ENCODE data around the gene CHN1.

The CHN1 gene

GRCh38 chr2:174856447-174856846, 148.7 kb downstream of the CHN1 start:
- Histone ChIP-seq H3K27me3 (ENCODE audit: control insufficient read depth in 1 of 2, insufficient read depth in 2 of 2, low read length in 2 of 2) (no peaks in the 10 kb centered on the region), H3K9ac (ENCODE audit: low read length) (no peak overlapping the region), H3K36me3 (ENCODE audit: insufficient read depth, low read length) (no peaks in the 10 kb centered on the region), H3K27ac (ENCODE audit: low read depth, low read length) (no peak overlapping the region), H3K4me3 (ENCODE audit: low read depth in 1 of 2, low read length in 2 of 2) (no peak overlapping the region), H3K4me1 (ENCODE audit: insufficient read depth, low read length) (no peaks in the 10 kb centered on the region), H3K9me3 (ENCODE audit: low read length) (no peaks in the 10 kb centered on the region)

- H3K27me3 ChIP-seq (ENCODE audit: control insufficient read depth in 1 of 2, insufficient read depth in 2 of 2, low read length in 2 of 2), result no peaks in the 10 kb centered on the region
- H3K4me3 ChIP-seq (ENCODE audit: low read depth in 1 of 2, low read length in 2 of 2), result peak overlapping the region; percentile 28 to 49
- H3K27ac ChIP-seq (ENCODE audit: low read depth, low read length), result no peak overlapping the region
- no peaks in the 10 kb centered on the region for H3K9me3 ChIP-seq (ENCODE audit: low read length)
- no peak overlapping the region for H3K9ac ChIP-seq (ENCODE audit: low read length)
- no peaks in the 10 kb centered on the region for H3K36me3 ChIP-seq (ENCODE audit: insufficient read depth, low read length)
- H3K4me1 ChIP-seq (ENCODE audit: insufficient read depth, low read length), result peaks cover 3% of the 10 kb centered on the region
Observed at GRCh38 chr2:174846941-174847938, 157.9 kb downstream of the CHN1 start.

GRCh38 chr2:174846218-174846617, 159.0 kb downstream of the CHN1 start:
- no peak overlapping the region for H3K9ac ChIP-seq (ENCODE audit: low read length)
- no peak overlapping the region for H3K4me3 ChIP-seq (ENCODE audit: low read depth in 1 of 2, low read length in 2 of 2)
- H3K27me3 ChIP-seq (ENCODE audit: control insufficient read depth in 1 of 2, insufficient read depth in 2 of 2, low read length in 2 of 2), result no peaks in the 10 kb centered on the region

GRCh38 chr2:174844295-174844708, 160.9 kb downstream of the CHN1 start:
- H3K4me1 ChIP-seq (ENCODE audit: insufficient read depth, low read length), result peaks cover 3% of the 10 kb centered on the region
- no peaks in the 10 kb centered on the region for H3K36me3 ChIP-seq (ENCODE audit: insufficient read depth, low read length)
- no peak overlapping the region for H3K4me3 ChIP-seq (ENCODE audit: low read depth in 1 of 2, low read length in 2 of 2)
- H3K9ac ChIP-seq (ENCODE audit: low read length), result no peak overlapping the region
- no peak overlapping the region for H3K27ac ChIP-seq (ENCODE audit: low read depth, low read length)
- no peaks in the 10 kb centered on the region for H3K27me3 ChIP-seq (ENCODE audit: control insufficient read depth in 1 of 2, insufficient read depth in 2 of 2, low read length in 2 of 2)
- H3K9me3 ChIP-seq (ENCODE audit: low read length), result no peaks in the 10 kb centered on the region

More at GRCh38 chr2:174846218-174846617, 159.0 kb downstream of the CHN1 start:
- H3K36me3 ChIP-seq (ENCODE audit: insufficient read depth, low read length), result no peaks in the 10 kb centered on the region
- H3K4me1 ChIP-seq (ENCODE audit: insufficient read depth, low read length), result peaks cover 3% of the 10 kb centered on the region
- no peak overlapping the region for H3K27ac ChIP-seq (ENCODE audit: low read depth, low read length)
- no peaks in the 10 kb centered on the region for H3K9me3 ChIP-seq (ENCODE audit: low read length)

- H3K27ac ChIP-seq (ENCODE audit: low read depth, low read length), result no peak overlapping the region
- H3K27me3 ChIP-seq (ENCODE audit: control insufficient read depth in 1 of 2, insufficient read depth in 2 of 2, low read length in 2 of 2), result no peaks in the 10 kb centered on the region
- peaks cover 3% of the 10 kb centered on the region for H3K4me1 ChIP-seq (ENCODE audit: insufficient read depth, low read length)
- H3K4me3 ChIP-seq (ENCODE audit: low read depth in 1 of 2, low read length in 2 of 2), result no peak overlapping the region
- no peak overlapping the region for H3K9ac ChIP-seq (ENCODE audit: low read length)
- no peaks in the 10 kb centered on the region for H3K36me3 ChIP-seq (ENCODE audit: insufficient read depth, low read length)
- H3K9me3 ChIP-seq (ENCODE audit: low read length), result no peaks in the 10 kb centered on the region
Observed at GRCh38 chr2:174842496-174842895, 162.7 kb downstream of the CHN1 start.

DNA sequence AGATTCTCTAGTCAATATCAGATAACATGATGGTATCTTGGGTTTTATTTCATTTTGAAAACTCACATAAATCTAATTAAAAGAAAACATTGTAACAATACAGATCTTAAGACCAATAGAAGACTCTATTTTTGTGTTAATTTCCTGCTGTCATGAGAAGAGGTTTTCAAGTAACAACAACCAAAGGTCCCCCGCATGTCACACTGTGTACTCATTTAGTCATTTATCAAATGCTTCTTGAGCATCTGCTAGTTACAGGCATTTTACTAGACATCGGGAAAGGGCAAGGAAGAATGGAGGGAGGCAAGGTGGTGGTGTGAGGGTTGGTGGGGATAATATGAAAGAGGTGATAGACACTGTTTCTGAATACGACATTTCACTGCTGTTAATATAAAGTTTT, 163.2 kb downstream of the CHN1 start:
- Histone ChIP-seq H3K9me3 (ENCODE audit: low read length) (no peaks in the 10 kb centered on the region), H3K4me3 (ENCODE audit: low read depth in 1 of 2, low read length in 2 of 2) (no peak overlapping the region), H3K27me3 (ENCODE audit: control insufficient read depth in 1 of 2, insufficient read depth in 2 of 2, low read length in 2 of 2) (no peaks in the 10 kb centered on the region), H3K9ac (ENCODE audit: low read length) (no peak overlapping the region), H3K36me3 (ENCODE audit: insufficient read depth, low read length) (no peaks in the 10 kb centered on the region), H3K4me1 (ENCODE audit: insufficient read depth, low read length) (peaks cover 2% of the 10 kb centered on the region), H3K27ac (ENCODE audit: low read depth, low read length) (no peak overlapping the region)

DNA sequence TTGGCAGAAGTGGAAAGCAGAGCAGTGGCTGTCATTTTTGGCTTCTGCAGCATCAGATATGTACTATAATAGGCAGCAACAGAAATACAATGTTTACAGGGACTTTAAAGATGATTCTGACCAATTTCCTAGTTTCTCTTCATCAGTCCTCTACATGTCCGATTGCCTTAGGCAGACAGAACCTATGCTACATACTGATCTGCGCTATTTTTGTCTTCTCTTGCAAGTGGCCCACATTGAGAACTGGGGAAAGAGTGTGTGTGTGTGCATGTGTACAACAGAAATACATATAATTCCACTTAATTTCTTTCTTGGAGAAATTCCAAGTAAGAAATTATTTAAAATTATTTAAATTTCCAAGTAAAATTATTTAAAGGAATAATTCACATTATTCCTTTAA, 163.8 kb downstream of the CHN1 start:
- Histone ChIP-seq H3K4me3 (ENCODE audit: low read depth in 1 of 2, low read length in 2 of 2) (no peak overlapping the region), H3K36me3 (ENCODE audit: insufficient read depth, low read length) (no peaks in the 10 kb centered on the region), H3K9ac (ENCODE audit: low read length) (no peak overlapping the region), H3K4me1 (ENCODE audit: insufficient read depth, low read length) (no peaks in the 10 kb centered on the region), H3K9me3 (ENCODE audit: low read length) (no peaks in the 10 kb centered on the region), H3K27ac (ENCODE audit: low read depth, low read length) (no peak overlapping the region), H3K27me3 (ENCODE audit: control insufficient read depth in 1 of 2, insufficient read depth in 2 of 2, low read length in 2 of 2) (no peaks in the 10 kb centered on the region)

DNA sequence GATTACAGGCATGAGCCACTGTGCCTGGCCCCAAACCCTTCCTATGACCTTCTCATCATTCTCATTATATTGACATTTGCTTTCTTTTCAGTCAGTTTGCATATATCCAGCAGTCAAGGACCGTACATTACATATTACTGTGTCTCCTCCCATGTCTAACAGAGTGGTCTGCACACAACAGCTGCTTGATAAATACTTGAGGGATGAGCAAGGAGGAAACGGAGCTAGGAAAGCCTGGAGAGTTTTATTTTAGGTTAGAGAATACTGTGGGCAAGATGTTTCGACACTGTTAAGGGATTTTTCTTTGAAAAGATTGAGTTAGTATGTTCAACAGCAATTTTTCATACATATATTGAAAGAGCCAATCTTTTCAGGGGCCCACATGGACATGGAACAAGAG, 164.7 kb downstream of the CHN1 start:
- Histone ChIP-seq H3K27me3 (ENCODE audit: control insufficient read depth in 1 of 2, insufficient read depth in 2 of 2, low read length in 2 of 2) (no peaks in the 10 kb centered on the region), H3K9ac (ENCODE audit: low read length) (no peak overlapping the region), H3K27ac (ENCODE audit: low read depth, low read length) (no peak overlapping the region), H3K9me3 (ENCODE audit: low read length) (no peaks in the 10 kb centered on the region), H3K4me1 (ENCODE audit: insufficient read depth, low read length) (no peaks in the 10 kb centered on the region), H3K36me3 (ENCODE audit: insufficient read depth, low read length) (no peaks in the 10 kb centered on the region), H3K4me3 (ENCODE audit: low read depth in 1 of 2, low read length in 2 of 2) (no peak overlapping the region)

GRCh38 chr2:174839662-174840061, 165.5 kb downstream of the CHN1 start:
- Histone ChIP-seq H3K27me3 (ENCODE audit: control insufficient read depth in 1 of 2, insufficient read depth in 2 of 2, low read length in 2 of 2) (no peaks in the 10 kb centered on the region), H3K36me3 (ENCODE audit: insufficient read depth, low read length) (no peaks in the 10 kb centered on the region), H3K27ac (ENCODE audit: low read depth, low read length) (no peak overlapping the region), H3K4me1 (ENCODE audit: insufficient read depth, low read length) (no peaks in the 10 kb centered on the region), H3K9ac (ENCODE audit: low read length) (no peak overlapping the region), H3K4me3 (ENCODE audit: low read depth in 1 of 2, low read length in 2 of 2) (no peak overlapping the region), H3K9me3 (ENCODE audit: low read length) (no peaks in the 10 kb centered on the region)

DNA sequence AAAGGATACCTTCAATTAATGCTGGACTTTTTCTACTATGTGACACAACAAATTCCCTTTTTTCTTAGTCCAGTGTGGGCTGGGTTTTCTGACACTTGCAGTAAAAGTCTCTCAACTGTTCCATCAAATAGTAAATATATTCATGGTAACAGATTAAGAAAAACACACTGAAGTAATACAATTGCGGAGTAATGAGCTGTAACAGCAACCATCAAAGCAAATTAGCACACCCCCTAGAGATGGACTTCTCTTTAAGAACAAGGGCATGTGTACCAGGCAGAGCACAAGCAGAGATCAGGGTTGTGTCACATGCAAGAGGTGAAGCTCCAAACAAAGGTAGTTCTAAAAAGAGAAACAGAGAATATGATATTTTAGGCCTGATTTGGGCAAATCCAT, 168.2 kb downstream of the CHN1 start:
- no peak overlapping the region for H3K9ac ChIP-seq (ENCODE audit: low read length)
- no peak overlapping the region for H3K27ac ChIP-seq (ENCODE audit: low read depth, low read length)
- H3K9me3 ChIP-seq (ENCODE audit: low read length), result no peaks in the 10 kb centered on the region
- H3K27me3 ChIP-seq (ENCODE audit: control insufficient read depth in 1 of 2, insufficient read depth in 2 of 2, low read length in 2 of 2), result no peaks in the 10 kb centered on the region
- no peaks in the 10 kb centered on the region for H3K36me3 ChIP-seq (ENCODE audit: insufficient read depth, low read length)
- H3K4me3 ChIP-seq (ENCODE audit: low read depth in 1 of 2, low read length in 2 of 2), result no peak overlapping the region
- no peaks in the 10 kb centered on the region for H3K4me1 ChIP-seq (ENCODE audit: insufficient read depth, low read length)

DNA sequence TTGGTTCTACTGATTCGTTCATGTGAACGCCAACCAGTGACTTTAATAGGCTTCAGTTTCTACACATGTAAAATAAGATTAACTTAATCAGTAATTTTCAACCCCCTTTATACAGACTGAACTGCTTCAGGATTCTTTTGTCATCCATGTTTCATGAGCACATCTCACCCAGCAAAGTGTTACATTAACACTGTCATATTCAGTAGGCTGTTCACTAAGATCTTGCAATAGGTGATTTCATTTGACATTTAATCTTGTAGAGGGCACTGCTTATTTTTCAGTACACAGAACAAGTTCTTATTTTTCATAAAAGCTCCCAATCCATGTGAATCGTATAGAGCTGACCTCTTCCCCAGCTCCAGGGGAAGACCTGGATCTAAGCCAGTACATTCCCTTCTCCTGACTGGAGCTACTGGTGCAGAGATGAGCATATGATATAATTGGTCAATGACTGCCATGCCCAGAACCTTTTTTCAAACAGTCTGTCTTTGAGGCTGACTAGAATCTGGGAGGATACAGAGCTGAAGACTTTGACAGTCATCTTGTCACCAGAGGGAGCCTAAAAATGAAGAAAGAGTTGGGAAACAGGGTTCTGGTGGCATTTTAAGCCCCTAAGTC, 168.7 kb downstream of the CHN1 start:
- Histone ChIP-seq H3K27ac (ENCODE audit: low read depth, low read length) (no peak overlapping the region), H3K9ac (ENCODE audit: low read length) (no peak overlapping the region), H3K4me3 (ENCODE audit: low read depth in 1 of 2, low read length in 2 of 2) (no peak overlapping the region), H3K36me3 (ENCODE audit: insufficient read depth, low read length) (no peaks in the 10 kb centered on the region), H3K4me1 (ENCODE audit: insufficient read depth, low read length) (no peaks in the 10 kb centered on the region), H3K27me3 (ENCODE audit: control insufficient read depth in 1 of 2, insufficient read depth in 2 of 2, low read length in 2 of 2) (no peaks in the 10 kb centered on the region), H3K9me3 (ENCODE audit: low read length) (no peaks in the 10 kb centered on the region)
